ENCODE results near the gene PLAAT3.

PLAAT3 gene

GRCh38 chr11:63599211-63600122, 14.8 kb downstream of the PLAAT3 start:
- no peaks in the 10 kb centered on the region for H3K27me3 ChIP-seq (ENCODE audit: insufficient read depth, low read length)
- no peaks in the 10 kb centered on the region for H3K9me2 ChIP-seq (ENCODE audit: low read depth, low read length)
- H3F3A ChIP-seq (ENCODE audit: insufficient read depth, low read length) = no peaks in the 10 kb centered on the region
- no peak overlapping the region for H3K9ac ChIP-seq (ENCODE audit: low read length)
- no peak overlapping the region for H2AFZ ChIP-seq (ENCODE audit: low read length)
- H3K9me3 ChIP-seq (ENCODE audit: low read length) = no peaks in the 10 kb centered on the region
- H4K20me1 ChIP-seq (ENCODE audit: insufficient read depth, low read length) = no peaks in the 10 kb centered on the region
- H3K4me3 ChIP-seq (ENCODE audit: low read depth, low read length, poor library complexity, severe bottlenecking) = no peak overlapping the region
- no peaks in the 10 kb centered on the region for H3K36me3 ChIP-seq (ENCODE audit: insufficient read depth, low read length)
- no peak overlapping the region for H3K27ac ChIP-seq (ENCODE audit: low read depth, low read length, poor library complexity, severe bottlenecking)
- H3K4me2 ChIP-seq (ENCODE audit: low read length) = no peak overlapping the region
- H3K79me2 ChIP-seq (ENCODE audit: insufficient read depth, low read length) = no peaks in the 10 kb centered on the region
- H3K4me1 ChIP-seq (ENCODE audit: insufficient read depth, low read length, severe bottlenecking) = no peaks in the 10 kb centered on the region
- no peak for TF ChIP-seq CTCF (IDR thresholded peaks at IDR 0.05; ENCODE audit: low read length)
- no peak for TF ChIP-seq EZH2 (IDR thresholded peaks at IDR 0.05; ENCODE audit: borderline replicate concordance, low read length)

- Histone ChIP-seq H3K27me3 (ENCODE audit: insufficient read depth, low read length) (no peaks in the 10 kb centered on the region), H3K9ac (ENCODE audit: low read length) (no peak overlapping the region), H3K9me2 (ENCODE audit: low read depth, low read length) (no peaks in the 10 kb centered on the region), H3K36me3 (ENCODE audit: insufficient read depth, low read length) (no peaks in the 10 kb centered on the region), H3K4me2 (ENCODE audit: low read length) (no peak overlapping the region), H2AFZ (ENCODE audit: low read length) (no peak overlapping the region), H3K9me3 (ENCODE audit: low read length) (no peaks in the 10 kb centered on the region), H4K20me1 (ENCODE audit: insufficient read depth, low read length) (no peaks in the 10 kb centered on the region), H3K27ac (ENCODE audit: low read depth, low read length, poor library complexity, severe bottlenecking) (no peak overlapping the region), H3K4me1 (ENCODE audit: insufficient read depth, low read length, severe bottlenecking) (no peaks in the 10 kb centered on the region), H3K4me3 (ENCODE audit: low read depth, low read length, poor library complexity, severe bottlenecking) (no peak overlapping the region), H3K79me2 (ENCODE audit: insufficient read depth, low read length) (no peaks in the 10 kb centered on the region), H3F3A (ENCODE audit: insufficient read depth, low read length) (no peaks in the 10 kb centered on the region)
- TF ChIP-seq CTCF (IDR thresholded peaks at IDR 0.05; ENCODE audit: low read length) = no peak
- TF ChIP-seq EZH2 (IDR thresholded peaks at IDR 0.05; ENCODE audit: borderline replicate concordance, low read length) = no peak
These were observed 15.7 kb downstream of the PLAAT3 start for GRCh38 chr11:63598556-63598955.

GRCh38 chr11:63595296-63595695, 18.9 kb downstream of the PLAAT3 start:
- TF ChIP-seq CTCF (IDR thresholded peaks at IDR 0.05; ENCODE audit: low read length) (no peak), EZH2 (IDR thresholded peaks at IDR 0.05; ENCODE audit: borderline replicate concordance, low read length) (no peak)
- Histone ChIP-seq H3K27me3 (ENCODE audit: insufficient read depth, low read length) (no peaks in the 10 kb centered on the region), H3K27ac (ENCODE audit: low read depth, low read length, poor library complexity, severe bottlenecking) (no peak overlapping the region), H3K36me3 (ENCODE audit: insufficient read depth, low read length) (no peaks in the 10 kb centered on the region), H4K20me1 (ENCODE audit: insufficient read depth, low read length) (no peaks in the 10 kb centered on the region), H3K4me2 (ENCODE audit: low read length) (no peak overlapping the region), H3K9me3 (ENCODE audit: low read length) (no peaks in the 10 kb centered on the region), H3K9ac (ENCODE audit: low read length) (no peak overlapping the region), H3K9me2 (ENCODE audit: low read depth, low read length) (no peaks in the 10 kb centered on the region), H3K4me3 (ENCODE audit: low read depth, low read length, poor library complexity, severe bottlenecking) (no peak overlapping the region), H3K4me1 (ENCODE audit: insufficient read depth, low read length, severe bottlenecking) (no peaks in the 10 kb centered on the region), H3K79me2 (ENCODE audit: insufficient read depth, low read length) (no peaks in the 10 kb centered on the region), H3F3A (ENCODE audit: insufficient read depth, low read length) (no peaks in the 10 kb centered on the region), H2AFZ (ENCODE audit: low read length) (no peak overlapping the region)
